Activated T-cell treated with anti-CD3 and anti-CD28 coated beads for 48 hours (primary cell): ENCODE data around the gene ADAM30.

Experiments used
- DNase-seq: peaks from one replicate; pipeline ENCODE4 v3.0.0-alpha.2; 2020; ENCODE audit warnings: low read depth

ADAM30 gene

DNA sequence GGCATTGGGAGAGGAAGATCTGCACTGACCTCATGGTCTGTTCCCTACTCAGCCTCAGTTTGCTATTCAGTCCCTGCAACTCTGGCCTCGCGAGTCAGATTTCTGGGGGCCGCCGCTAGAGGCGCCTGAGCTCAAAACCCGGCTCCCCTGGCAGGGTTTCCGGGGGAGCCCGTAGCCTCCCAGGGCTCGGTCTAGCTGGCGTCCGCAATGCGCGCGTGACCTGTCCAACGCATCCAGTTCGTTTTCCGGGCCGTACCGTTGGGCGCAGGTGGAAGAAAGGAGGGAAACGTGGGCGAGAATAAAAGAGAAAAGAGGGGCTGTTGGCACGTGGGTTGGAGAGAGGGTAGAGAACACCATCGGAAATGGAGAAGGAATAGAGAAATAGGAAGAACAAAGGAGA, at the start of gene ADAM30:
Gene ADAM30 (minus strand): TSS at position 213 of the 400 bp plus-strand sequence. CDS start 179 bp downstream, at position 34.
- no peak for DNase-seq

DNA sequence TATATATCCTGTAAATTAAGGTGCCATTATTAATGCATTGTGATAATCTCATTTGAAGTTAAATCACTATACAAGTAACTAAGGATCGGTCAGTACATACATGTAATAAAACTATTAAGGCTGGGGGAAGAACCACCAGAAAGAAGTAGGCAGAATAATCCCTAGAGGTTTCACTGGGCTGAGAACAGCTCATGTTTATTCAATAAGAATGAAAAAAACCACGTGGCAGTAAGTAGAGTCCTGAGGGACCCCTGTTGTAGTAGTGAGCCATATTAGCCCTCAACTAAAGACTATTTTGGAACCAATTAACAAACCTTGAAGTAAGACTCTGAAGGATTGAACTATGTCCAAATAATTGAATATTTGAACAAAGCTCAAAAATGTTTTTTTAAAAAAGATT, 46.9 kb upstream of the ADAM30 start:
- DNase-seq = no peak

DNA sequence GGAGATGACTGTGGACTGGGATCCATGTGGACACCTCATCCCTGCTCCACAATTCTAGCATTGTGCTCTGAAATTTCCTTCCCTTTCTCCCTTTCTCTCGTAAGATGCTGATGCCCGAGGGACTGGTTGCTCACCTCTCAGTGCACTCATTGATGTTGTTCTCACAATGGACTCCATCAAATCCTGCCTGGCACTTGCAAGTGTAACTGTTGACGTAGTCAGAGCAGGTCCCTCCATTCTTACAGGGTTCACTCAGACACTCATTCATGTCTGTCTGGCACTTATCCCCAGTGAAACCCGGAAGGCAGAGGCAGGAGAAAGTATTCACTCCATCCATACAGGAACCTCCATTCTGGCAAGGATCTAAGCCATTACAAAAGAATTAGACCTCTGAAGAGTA, 45.1 kb upstream of the ADAM30 start:
- no peak for DNase-seq

DNA sequence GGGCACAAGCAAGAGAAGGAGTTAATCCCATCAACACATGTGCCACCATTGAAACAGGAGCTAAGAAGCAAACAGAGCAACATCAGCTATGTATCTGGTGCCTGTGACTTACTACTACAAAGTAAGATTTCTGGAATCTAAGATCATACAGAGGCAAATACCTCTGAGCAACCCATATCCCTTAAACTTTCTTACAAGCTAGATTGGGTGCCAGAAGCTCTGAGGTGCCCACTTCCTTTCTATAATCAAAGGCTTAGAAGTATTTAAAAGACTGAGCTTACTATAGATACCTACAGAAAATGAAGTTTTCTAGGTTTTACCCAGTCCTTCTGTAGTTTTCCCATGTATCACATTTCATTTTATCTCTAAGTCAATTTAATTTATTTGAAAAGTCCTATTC, 44.4 kb upstream of the ADAM30 start:
- DNase-seq = no peak

DNA sequence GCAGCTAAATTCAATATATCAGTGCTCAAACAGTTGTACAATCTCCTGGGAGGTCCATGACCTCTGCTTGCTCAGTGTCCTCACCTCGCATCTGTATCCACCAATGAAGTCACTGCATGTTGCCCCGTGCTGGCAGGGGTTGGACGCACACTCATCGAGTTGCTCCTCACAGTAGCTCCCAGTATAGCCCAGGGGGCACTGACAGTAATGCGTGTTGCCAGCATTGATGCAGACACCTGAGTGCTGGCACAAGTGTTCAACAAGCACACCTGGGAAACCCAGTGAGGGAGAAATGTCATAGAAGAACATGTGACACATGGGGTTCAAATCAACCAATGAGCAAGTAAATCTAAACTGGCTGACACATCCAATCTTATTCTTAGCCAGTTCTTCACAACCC, 40.9 kb upstream of the ADAM30 start:
- DNase-seq = no peak

DNA sequence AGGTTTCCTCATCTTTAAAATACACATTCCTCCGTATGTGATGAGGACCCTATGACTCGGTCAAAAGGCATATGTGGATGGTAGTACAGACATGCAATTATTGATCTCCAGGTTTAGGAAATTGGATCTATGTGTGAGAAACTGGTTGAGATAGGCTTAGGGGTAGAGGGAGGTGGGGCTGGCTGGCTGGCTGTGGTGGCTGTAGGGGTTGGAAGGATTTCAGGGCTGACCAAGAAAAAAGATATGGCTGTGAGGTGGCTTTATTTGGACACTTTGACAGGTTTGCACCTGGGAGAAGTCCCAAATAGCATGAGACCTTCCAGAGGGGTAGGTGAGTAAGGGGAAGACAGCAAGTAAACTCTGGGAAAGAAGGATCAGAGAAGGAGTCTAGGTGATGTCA, 39.6 kb upstream of the ADAM30 start:
- DNase-seq = no peak

DNA sequence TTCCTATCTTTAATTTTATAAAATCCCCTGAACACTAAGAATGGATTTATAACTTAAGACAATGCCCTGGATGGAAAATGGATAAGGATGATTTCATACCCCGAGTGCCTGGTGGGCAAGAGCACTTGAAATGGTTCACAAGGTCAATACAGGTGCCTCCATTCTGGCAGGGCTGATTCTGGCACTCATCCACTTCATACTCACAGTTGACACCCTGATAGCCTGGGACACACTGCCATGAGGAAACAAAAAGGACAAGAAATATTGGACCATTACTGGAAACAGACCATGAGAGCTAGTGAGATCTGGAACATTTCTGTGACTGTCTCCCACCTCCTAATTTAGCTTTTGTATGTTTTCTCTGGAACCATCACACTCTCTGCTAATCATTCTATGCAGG, 39.1 kb upstream of the ADAM30 start:
- no peak for DNase-seq

DNA sequence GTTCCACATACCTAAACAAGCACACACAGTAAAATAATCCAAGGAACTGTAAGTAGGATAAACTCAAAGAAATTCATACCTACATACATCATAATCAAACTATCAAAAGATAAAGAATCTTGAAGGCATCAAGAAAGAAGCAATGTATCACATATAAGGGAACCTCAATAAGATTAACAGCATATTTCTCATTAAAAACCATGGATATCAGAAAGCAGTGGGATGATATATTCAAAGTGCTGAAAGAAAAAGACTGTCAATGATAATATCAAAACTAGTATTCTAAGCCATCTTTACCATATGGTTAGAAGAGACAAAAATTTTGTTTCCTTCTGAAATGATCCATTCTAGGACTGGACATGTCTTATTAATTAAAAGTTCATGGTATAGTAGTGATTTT, 37.1 kb upstream of the ADAM30 start:
- DNase-seq = no peak

DNA sequence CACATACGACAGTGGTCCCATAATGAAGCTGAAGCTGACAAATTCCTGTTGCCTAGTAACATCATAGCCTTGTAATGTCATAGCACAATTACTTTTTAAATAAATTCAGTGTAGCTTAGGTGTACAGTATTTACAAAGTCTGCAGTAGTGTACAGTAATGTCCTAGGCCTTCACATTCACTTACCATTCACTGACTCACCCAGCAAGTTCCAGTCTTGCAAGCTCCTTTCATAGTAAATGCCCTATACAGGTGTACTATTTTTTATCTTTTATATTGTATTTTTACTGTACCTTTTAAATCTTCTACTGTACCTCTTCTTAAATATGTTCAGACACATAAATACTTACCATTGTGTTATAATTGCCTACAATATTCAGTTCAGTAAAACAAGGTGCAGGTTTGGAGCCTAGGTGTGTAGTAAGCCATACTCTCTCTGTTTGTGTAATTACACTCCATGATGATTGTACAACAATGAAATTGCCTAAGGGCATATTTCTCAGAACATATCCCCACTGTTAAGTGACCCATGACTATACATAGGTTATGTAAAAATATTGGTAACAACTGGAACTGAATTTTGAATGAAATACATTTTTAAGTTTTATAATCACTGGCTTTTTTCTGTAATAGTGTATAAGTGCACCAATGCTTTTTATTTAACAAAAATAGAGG, 33.5 kb upstream of the ADAM30 start:
- no peak for DNase-seq

DNA sequence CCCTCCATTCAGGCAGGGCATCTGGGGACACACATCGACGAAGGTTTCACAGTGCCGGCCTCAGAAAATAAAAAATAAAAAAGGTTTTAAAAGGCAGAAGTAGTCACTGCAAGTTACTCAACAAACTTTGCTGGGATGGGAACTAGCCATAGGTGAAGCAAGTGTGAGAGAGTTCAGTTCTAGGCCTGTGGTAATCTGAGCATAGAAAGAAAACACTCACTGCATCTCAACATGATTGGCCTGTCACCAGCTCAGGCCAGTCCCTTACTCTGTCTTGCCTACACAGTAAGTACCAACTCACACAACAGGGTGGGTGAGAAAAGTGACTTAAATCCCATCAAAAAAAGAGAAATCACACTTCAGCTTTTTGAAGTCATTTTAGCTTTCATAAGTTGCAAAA, 30.2 kb upstream of the ADAM30 start:
- DNase-seq = no peak

DNA sequence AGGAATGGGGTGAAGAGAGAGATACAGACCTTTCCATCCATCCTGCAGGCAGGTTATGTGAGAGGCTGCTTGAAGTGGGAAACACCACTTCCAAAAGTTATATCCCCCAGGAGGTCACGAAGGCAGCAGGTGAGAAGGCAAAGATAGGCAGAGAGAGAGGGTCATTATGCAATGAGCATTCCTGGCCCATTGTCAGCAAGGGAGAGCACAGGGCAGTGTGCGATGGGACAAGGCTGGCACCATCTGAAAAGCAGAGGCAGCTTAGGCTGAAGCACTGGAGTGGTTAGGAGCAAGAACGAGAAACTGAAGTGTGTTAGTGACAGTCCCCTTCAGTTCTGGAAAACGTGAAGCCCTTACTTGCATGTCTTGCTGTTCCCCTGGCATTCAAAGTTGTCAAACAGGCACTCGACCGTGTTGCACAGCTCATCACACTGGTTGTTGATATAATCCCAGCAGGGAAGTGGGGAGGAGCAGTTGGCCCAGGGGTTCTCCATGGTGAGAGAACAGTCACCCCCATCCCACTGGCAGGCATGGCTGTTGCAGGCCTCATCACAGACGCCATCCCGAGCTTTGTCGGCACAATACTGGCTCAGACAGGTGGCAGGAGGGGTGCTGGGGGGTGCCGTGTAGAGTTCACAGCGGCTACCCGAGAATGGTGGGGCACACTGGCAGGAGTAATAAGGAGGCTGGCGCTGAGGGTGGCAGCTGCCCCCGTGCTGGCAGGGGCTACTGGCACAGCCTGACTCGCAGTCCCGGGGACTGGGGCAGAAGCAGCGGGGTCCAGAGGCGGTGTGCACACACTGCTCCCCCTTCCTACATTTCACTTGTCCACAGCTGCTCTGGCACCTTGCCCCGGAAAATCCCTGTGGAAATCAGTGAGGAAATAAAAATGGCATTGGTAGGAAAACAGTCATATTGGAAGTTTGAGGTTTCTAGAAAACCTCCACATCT, 28.9 kb upstream of the ADAM30 start:
- DNase-seq = no peak

DNA sequence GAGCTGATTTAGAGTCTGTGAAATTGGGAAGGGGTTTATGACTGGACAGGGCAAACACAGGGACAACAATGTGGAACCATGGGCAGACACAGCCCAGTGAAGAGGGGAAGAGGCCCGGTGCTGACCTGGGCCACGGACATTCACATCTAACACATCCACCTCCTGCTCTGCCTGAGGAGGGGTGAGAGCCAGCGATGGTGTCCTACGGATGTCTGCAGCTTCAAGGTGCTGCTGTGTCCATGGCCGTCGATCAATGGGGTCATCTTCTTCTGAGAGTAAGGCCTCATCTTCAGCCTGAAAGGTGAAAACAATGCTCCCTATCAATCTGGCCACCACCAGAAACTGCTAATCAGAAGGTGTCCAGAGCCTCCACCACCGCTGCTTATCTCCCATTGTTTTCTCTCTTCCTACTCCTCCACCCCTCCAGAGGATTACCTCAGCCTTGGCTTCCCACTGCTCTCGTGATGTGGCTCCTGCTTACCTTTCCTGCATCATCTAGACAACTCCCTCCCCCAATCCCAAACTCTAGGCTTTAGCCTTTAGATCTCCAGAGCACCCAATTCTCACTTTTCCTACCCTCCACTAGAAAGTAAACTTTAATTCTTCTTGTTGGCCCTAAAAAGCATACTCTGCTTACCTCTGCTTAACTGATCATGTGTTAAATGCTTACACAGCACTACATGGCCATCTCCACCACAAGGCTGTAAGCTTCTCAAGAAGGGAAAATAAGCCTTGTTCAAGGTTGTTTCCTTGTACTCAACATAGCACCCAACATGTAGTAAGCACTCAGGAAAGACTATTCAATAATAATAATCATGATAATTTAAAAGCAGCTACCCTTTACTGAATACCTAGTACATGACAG, 24.0 kb upstream of the ADAM30 start:
- DNase-seq = no peak

DNA sequence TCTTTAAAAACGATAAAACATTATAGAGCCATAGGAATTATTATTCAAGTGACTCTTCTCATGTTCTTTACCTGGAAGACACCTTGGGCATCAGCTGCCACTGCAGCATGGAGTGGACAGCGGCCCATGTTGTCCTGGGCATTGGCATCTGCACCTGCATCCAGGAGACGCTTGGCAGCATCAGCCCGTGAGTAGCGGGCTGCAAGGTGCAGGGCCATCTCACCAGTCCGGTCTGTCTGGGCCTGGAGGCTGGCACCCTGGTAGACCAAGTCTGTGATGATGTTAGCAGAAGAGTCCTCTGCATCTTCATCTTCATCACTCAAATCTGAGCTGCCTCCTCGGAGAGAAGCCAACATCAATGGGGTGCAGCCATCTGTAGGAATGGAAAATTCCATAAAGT, 22.9 kb upstream of the ADAM30 start:
- DNase-seq = no peak

DNA sequence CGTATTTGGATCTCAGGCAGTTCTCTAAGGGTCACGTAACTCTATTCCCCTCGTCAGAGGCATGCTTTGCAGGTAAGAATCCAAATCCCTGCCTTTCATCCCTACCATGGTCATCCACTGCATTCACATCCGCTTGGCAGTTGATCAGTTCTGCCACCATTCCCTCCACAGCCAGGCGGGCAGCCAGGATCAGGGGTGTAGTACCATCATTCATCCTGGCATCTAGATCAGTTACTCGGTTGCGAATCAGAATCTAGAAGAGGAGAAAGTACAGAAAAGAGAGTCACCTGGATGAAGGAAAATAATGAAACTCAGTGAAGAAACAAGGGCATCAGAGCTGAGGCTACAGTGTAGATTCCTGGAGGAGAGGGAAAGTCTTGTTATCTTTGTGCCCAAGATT, 22.0 kb upstream of the ADAM30 start:
- no peak for DNase-seq

DNA sequence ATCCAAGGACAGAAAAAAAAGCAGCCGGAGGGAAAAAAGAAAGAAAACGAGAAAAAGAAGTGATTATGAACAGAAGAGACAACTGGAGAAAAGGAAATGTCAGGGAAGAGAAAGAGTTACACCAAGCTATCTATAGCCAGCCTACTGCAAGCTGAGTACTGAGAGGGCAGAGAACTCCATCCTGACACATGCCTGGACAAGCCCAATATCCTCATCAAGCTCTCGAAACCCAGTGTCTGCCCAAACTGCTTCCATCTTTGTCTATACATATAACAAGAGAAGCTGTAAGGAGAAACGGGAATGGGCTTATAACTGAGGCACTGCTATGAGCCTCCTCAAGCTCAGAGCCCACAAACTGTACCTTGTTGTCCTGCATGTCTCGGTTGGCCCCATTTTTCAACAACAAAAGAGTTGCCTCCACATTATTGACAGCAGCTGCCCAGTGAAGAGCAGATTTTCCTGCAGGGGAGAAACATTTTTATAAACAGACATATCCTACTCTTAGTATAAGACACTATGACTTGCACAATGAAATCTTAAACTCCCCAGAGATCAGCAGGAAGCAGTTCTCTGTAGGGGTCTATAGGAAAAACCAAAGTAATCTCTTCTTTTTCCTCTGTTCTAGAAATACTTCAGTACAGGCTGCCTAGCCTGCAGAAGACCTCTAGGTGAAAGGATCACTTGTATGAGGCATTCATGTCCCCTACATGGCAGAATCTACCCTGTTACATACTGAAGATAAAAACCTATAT, 21.2 kb upstream of the ADAM30 start:
- DNase-seq = no peak

DNA sequence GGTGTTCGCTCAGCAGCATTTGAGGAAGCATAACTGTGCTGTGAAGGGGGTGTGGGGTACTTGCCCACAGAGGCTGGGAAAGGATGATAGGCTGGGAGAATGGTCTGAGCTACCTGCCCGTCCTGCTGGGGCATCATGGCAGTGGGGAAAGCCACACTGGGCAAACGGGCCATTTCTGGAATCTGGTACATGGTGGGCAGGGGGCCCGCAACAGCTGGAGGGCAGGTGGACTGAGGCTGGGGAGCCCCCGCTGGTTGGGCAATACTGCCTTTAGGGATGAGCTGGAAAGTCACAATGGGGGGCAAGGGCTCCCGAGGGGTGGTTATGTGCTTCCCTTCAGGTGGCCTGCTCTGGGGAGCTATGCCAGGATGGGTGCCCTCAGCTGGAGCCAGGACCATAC, 19.2 kb upstream of the ADAM30 start:
- DNase-seq = no peak

DNA sequence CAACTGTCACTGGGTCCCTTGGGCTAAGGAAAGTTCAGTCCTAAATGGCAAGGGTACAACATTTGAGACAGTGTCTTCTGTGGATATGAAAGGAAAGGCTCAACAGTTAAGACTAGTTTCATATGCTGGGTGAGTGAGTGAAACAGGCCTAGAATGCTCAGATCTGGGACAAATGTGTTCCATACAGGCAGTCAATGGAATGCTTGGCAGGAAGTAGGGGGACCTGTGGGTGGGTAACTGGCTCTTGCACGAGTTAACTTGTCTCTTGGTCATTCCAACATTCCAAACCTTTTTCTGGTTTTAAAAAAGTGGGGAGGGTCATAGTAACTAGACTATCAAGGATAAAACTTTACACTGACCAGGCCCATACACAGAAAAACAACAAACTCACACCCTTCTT, 17.8 kb upstream of the ADAM30 start:
- DNase-seq = no peak

DNA sequence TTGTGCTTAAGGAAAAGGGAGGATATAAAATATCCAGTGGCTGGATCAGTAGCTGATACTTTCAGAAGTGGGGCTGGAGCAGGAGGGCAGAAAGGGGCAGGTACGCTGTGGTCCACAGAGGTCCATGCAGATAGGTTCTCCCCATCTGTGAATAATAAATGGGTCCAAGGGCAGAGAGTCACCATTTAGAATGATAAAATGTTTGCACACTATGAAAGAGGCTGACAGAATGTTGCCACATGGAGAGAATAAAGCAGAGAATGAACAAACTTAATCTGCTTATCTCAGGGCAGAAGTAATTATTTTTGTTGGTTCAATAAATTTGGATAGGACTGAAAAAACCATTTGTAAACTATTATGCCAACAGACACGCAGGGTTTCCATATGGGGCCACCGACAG, 16.6 kb upstream of the ADAM30 start:
- DNase-seq = no peak

DNA sequence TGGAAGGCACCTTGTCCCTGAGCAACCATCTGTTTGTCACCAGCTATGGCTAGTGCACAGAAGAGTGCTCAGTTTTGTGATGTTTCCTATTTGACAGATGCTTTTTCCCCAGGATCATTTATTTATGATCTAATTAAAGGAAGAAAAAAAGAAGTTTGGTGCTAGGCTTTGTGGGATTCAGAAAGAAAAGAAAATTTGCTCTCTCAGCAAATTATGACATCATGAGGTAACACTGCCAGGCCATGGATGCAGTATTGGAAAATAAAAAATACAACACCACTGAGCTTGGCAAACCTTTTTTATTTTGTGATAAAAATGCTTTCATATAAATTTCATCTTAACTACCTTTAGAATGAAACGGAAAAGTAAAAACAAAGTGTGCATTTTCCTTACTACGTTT, 15.5 kb upstream of the ADAM30 start:
- no peak for DNase-seq

DNA sequence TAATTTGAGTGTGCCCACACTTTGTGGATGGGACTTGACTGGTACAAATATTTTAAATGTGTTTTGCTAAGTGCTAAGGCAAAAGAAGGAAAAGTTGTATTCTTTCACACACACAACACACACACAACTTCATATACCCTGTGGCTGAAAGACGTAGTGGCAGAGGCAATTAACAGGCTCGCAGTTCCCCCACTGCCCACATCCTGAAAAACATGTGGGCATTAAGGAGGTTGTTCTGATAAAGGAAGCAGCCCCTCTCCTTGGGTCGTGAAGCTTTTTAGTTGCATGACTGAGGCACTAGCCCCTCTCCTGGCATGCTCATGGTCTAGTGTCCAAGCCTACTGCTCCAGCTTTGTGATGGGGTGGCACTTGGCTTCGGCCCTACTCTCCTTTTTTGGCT, 14.3 kb upstream of the ADAM30 start:
- no peak for DNase-seq

DNA sequence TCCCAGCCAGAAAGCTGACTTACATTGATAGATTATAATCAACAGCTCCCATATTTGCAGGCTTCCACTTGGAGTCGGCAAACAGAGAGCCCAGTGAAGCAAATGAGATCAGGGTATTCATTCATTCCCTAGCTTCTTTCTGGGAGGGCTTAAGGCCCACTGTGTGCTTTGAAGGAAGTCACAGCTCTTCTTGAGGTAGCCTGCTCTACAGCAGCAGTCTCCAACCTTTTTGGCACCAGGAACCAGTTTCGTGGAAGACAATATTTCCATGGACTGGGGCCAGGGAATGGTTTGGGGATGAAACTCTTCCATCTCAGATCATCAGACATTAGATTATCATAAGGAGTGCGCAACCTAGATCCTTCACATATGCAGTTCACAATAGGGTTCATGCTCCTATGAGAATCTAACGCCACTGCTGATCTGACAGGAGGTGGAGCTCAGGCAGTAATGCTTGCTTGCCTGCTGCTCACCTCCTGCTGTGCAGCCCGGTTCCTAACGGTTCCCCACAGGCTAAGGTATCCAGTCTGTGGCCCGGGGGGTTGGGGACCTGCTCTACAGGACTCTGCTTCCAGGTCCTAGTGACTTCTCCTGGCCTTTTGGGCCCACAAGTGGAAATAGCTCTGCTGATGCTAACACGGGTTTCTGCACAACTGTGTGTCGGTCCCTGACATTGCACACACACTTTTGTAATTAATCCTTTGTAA, 13.7 kb upstream of the ADAM30 start:
- DNase-seq = no peak
